NB4 (cell line): Measurements from ENCODE around the gene KATNA1.

ENCODE experiments used
- DNase-seq: peaks from one replicate; pipeline ENCODE4 v3.0.0; 2010; ENCODE audit warnings: low read depth
- H3K4me3 ChIP-seq: one replicate; pipeline ENCODE4 v1.5.1; 2011; ENCODE audit warnings: mild to moderate bottlenecking, low read depth, low read length, moderate library complexity
- MYC ChIP-seq: IDR thresholded peaks from 2 replicates; pipeline ENCODE4 v1.6.1; 2011; ENCODE audit warnings: low read depth, low read length
- POLR2A ChIP-seq: IDR thresholded peaks from 2 replicates; pipeline ENCODE4 v1.6.1; 2011; ENCODE audit warnings: mild to moderate bottlenecking; ENCODE audit not compliant: insufficient read length; ENCODE audit errors: extremely low read depth
- TF ChIP-seq, protein P1 (sequence below): IDR thresholded peaks from 2 replicates; pipeline ENCODE4 v1.6.1; 2011; ENCODE audit warnings: low read depth, low read length
- TF ChIP-seq, protein P2 (sequence below): IDR thresholded peaks from one replicate; pipeline ENCODE4 v1.5.1; 2012; ENCODE audit warnings: low read depth, low read length

KATNA1 gene

DNA sequence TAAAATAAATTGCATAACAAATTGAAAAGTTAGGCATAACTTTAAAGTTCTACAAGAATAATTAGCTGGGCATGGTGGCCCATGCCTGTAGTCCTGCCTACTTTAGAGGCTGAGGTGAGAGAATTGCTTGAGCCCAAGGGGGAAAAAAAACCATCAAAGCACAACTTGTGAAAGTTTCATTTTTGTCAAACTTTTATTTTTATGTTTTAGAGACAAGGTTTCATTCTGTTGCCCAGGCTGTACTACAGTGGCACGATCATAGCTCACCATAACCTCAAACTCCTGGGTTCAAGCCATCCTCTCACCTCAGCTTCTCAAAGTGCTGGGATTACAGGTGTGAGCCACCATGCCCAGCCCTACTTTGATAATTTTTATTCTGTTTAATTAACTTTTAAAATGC lies 14.2 kb downstream of the KATNA1 start:
- no peak overlapping the region for H3K4me3 ChIP-seq
- DNase-seq = no peak
- no peak for TF ChIP-seq POLR2A

GRCh38 chr6:149628875-149629510 lies 19.5 kb downstream of the KATNA1 start:
- no peak for DNase-seq
- TF ChIP-seq POLR2A = no peak
- TF ChIP-seq, protein P1, sequence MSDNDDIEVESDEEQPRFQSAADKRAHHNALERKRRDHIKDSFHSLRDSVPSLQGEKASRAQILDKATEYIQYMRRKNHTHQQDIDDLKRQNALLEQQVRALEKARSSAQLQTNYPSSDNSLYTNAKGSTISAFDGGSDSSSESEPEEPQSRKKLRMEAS = no peak
- no peak for TF ChIP-seq MYC
- TF ChIP-seq, protein P2, sequence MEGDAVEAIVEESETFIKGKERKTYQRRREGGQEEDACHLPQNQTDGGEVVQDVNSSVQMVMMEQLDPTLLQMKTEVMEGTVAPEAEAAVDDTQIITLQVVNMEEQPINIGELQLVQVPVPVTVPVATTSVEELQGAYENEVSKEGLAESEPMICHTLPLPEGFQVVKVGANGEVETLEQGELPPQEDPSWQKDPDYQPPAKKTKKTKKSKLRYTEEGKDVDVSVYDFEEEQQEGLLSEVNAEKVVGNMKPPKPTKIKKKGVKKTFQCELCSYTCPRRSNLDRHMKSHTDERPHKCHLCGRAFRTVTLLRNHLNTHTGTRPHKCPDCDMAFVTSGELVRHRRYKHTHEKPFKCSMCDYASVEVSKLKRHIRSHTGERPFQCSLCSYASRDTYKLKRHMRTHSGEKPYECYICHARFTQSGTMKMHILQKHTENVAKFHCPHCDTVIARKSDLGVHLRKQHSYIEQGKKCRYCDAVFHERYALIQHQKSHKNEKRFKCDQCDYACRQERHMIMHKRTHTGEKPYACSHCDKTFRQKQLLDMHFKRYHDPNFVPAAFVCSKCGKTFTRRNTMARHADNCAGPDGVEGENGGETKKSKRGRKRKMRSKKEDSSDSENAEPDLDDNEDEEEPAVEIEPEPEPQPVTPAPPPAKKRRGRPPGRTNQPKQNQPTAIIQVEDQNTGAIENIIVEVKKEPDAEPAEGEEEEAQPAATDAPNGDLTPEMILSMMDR = no peak
- H3K4me3 ChIP-seq = no peak overlapping the region

- no peak overlapping the region for H3K4me3 ChIP-seq
- TF ChIP-seq POLR2A = no peak
- TF ChIP-seq, protein P1 = no peak
- TF ChIP-seq MYC = no peak
- TF ChIP-seq, protein P2 = no peak
- no peak for DNase-seq
These were observed 20.8 kb downstream of the KATNA1 start for GRCh38 chr6:149627672-149628071.

DNA sequence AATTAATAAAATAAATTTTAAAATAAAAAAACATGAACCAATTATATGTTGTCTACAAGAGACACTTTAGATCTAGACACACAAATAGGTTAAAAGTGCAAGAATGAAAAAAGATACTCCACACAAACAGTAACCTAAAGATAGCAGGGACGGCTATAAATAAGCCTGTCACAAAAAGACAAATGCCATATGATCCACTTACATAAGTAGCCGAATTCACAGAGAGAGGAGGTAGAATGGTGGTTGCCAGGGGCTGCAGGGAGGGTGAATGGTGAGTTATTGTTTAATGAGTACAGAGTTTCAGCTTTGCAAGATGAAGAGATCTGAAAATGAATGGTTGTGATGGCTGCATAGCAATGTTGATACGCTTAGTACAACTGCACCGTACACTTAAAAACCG lies 32.7 kb downstream of the KATNA1 start:
- DNase-seq = no peak
- TF ChIP-seq MYC (no peak), POLR2A (no peak)
- TF ChIP-seq, protein P1 = no peak
- TF ChIP-seq, protein P2 = no peak
- no peak overlapping the region for H3K4me3 ChIP-seq

GRCh38 chr6:149614337-149614736 lies 34.2 kb downstream of the KATNA1 start:
- no peak overlapping the region for H3K4me3 ChIP-seq
- TF ChIP-seq, protein P2 = no peak
- TF ChIP-seq, protein P1 = no peak
- TF ChIP-seq POLR2A (no peak), MYC (no peak)
- no peak for DNase-seq

GRCh38 chr6:149608381-149608982 lies 40.0 kb downstream of the KATNA1 start:
- TF ChIP-seq POLR2A = no peak
- TF ChIP-seq, protein P1 = no peak
- no peak for TF ChIP-seq MYC
- TF ChIP-seq, protein P2 = no peak
- peak; percentile 85 for DNase-seq
- H3K4me3 ChIP-seq = no peak overlapping the region
